ENCODE results near the gene RALY.

- TF ChIP-seq ZNF274 (IDR thresholded peaks at IDR 0.05; ENCODE audit: low read depth, low read length) (no peak), YY1 (IDR thresholded peaks at IDR 0.05; ENCODE audit: insufficient read depth, insufficient read length) (no peak)
Observed at GRCh38 chr20:34068001-34068400, 74.3 kb downstream of the RALY start.
